ENCODE results near the gene ZFP36L2. TPM values are rescaled to one million over a fixed set of nuclear protein-coding genes. Genes with fewer than 3 reads are reported as not detected.

The ZFP36L2 gene
- total RNA-seq, 1 experiment from 2014 or later: 105 TPM

- H3K79me2 ChIP-seq (ENCODE audit: insufficient read depth, low read length): peaks cover 16% of the 10 kb centered on the region; the same call in 1 of the 2 replicates
- H2BK15ac ChIP-seq (ENCODE audit: low read depth, low read length): no peak overlapping the region
- H3K23ac ChIP-seq (ENCODE audit: insufficient read length, low read depth, low read length): no peak overlapping the region
- H2BK120ac ChIP-seq (ENCODE audit: low read depth, low read length, poor library complexity, severe bottlenecking): no peak overlapping the region
- peaks cover 0 to 3% of the 10 kb centered on the region in 2 experiments; a peak in 1 of 5 replicates for H3K9me3 Mint-ChIP-seq
- H3K27ac Mint-ChIP-seq: peak overlapping the region; percentile 58 to 92 (median 89); a peak in 4 of 7 replicates
- H2AFZ ChIP-seq (ENCODE audit: low read length): no peak overlapping the region
- H3K9me3 ChIP-seq (ENCODE audit: control insufficient read depth, low read depth, low read length): no peaks in the 10 kb centered on the region
- no peak overlapping the region for H2BK5ac ChIP-seq (ENCODE audit: insufficient read length, low read length)
- H3K18ac ChIP-seq (ENCODE audit: insufficient read length, low read depth, low read length): peak overlapping the region; percentile 90
- no CpG with 5 or more reads among the region's 77 CpGs for WGBS (ENCODE audit: extremely low coverage, insufficient read length, low lambda C conversion rate)
- H3K4ac ChIP-seq (ENCODE audit: low read depth, low read length): no peak overlapping the region
- H3K56ac ChIP-seq (ENCODE audit: insufficient read length, low read depth, low read length): no peak overlapping the region
- H2BK12ac ChIP-seq (ENCODE audit: insufficient read length, low read depth, low read length): no peak overlapping the region
- H3K9ac ChIP-seq (ENCODE audit: extremely low read depth, insufficient read length, low read length): peak overlapping the region; percentile 70
- H4K8ac ChIP-seq (replicated peaks; ENCODE audit: insufficient read length, low read depth, low read length): no peak overlapping the region
- H3K4me3 Mint-ChIP-seq: peak overlapping the region; percentile 86 to 96
- no peak overlapping the region for H3K27ac ChIP-seq (ENCODE audit: insufficient read length, low read depth, low read length)
- peak overlapping the region; percentile 65 for H3K14ac ChIP-seq (ENCODE audit: insufficient read depth, low read length)
- no peak overlapping the region for H4K91ac ChIP-seq (ENCODE audit: insufficient read length, low read depth, low read length)
- peaks cover 3% of the 10 kb centered on the region; the same call in 1 of the 2 replicates for H3K4me1 ChIP-seq (ENCODE audit: insufficient read depth, low read length)
- H2AK5ac ChIP-seq (ENCODE audit: insufficient read length, low read length): no peak overlapping the region
- H4K20me1 ChIP-seq (ENCODE audit: control insufficient read depth, insufficient read depth, insufficient read length): no peaks in the 10 kb centered on the region
- peaks cover 13 to 31% (median 27%) of the 10 kb centered on the region in 3 experiments for H3K36me3 Mint-ChIP-seq (ENCODE audit: insufficient read depth in 1 of 3, low read depth in 3 of 3)
- H4K5ac ChIP-seq (ENCODE audit: insufficient read length, low read depth, low read length): no peak overlapping the region
- TF ChIP-seq CTCF (conservative IDR thresholded peaks at IDR 0.05): peak; percentile 47; the same call in 2 of the 3 replicates
- peak overlapping the region; percentile 53 for H3K4me2 ChIP-seq (ENCODE audit: insufficient read depth, insufficient read length, low read length)
- no peaks in the 10 kb centered on the region for H3K27me3 ChIP-seq (ENCODE audit: insufficient read depth, low read length)
- H3T11ph ChIP-seq (ENCODE audit: low read length): no peak overlapping the region
- peaks cover 1% of the 10 kb centered on the region; the same call in 1 of the 2 replicates for H3K27me3 Mint-ChIP-seq (ENCODE audit: low read depth)
- H3K4me1 Mint-ChIP-seq: peaks cover 39 to 45% of the 10 kb centered on the region in 2 experiments
- DNase-seq: peak; percentile 77
- peaks cover 3% of the 10 kb centered on the region for H3K23me2 ChIP-seq (ENCODE audit: insufficient read length, low read depth, low read length, poor library complexity, severe bottlenecking)
- H3K79me1 ChIP-seq (ENCODE audit: insufficient read depth, low read depth, low read length, poor library complexity, severe bottlenecking): no peaks in the 10 kb centered on the region
- H2BK20ac ChIP-seq (ENCODE audit: low read depth, low read length, poor library complexity, severe bottlenecking): no peak overlapping the region
These were observed 786 bp upstream of the ZFP36L2 start for GRCh38 chr2:43226955-43227829.
